Brain microvascular endothelial cell (primary cell): Measurements from ENCODE around the gene CLIP3.

Experiments
- DNase-seq: peaks from one replicate; pipeline ENCODE4 v3.0.0-alpha.2; 2020
- H3K27ac ChIP-seq: fragments of 250-450 bp; sonication (Bioruptor Pico); 2 replicates; pipeline ENCODE4 v1.5.1; 2020; ENCODE audit warnings: mild to moderate bottlenecking, moderate library complexity
- H3K27me3 ChIP-seq: fragments of 250-450 bp; sonication (Bioruptor Pico); replicated peaks from 2 replicates; pipeline ENCODE4 v1.5.1; 2020; ENCODE audit warnings: mild to moderate bottlenecking
- H3K36me3 ChIP-seq: fragments of 250-450 bp; sonication (Bioruptor Pico); replicated peaks from 2 replicates; pipeline ENCODE4 v1.5.1; 2020; ENCODE audit warnings: mild to moderate bottlenecking
- H3K4me3 ChIP-seq: 2 replicates; pipeline ENCODE4 v1.5.1; 2011; ENCODE audit warnings: low read depth, mild to moderate bottlenecking, control low read depth, low read length, moderate library complexity
- CTCF ChIP-seq: IDR thresholded peaks from 2 replicates; pipeline ENCODE4 v1.5.1; 2011; ENCODE audit warnings: low read depth, mild to moderate bottlenecking, moderate library complexity, low read length, control low read depth, inconsistent platforms; ENCODE audit errors: missing control alignments
- in situ Hi-C: cut with HindIII; loops from 2 replicates; pipeline ENCODE4 v1.10.0; 2017; ENCODE audit warnings: low sequenced_read_pairs, low pct_ligation_motif_present

Gene CLIP3

GRCh38 chr19:36026091-36026876 is 6.4 kb downstream of the CLIP3 start:
- Histone ChIP-seq H3K4me3 (no peak overlapping the region), H3K27me3 (no peaks in the 10 kb centered on the region), H3K27ac (no peak overlapping the region), H3K36me3 (peaks cover 9% of the 10 kb centered on the region)
- TF ChIP-seq CTCF: no peak
- in situ Hi-C loops: no loop called here
- no peak for DNase-seq

GRCh38 chr19:36025541-36025940 is 7.1 kb downstream of the CLIP3 start:
- H3K4me3 ChIP-seq: no peak overlapping the region
- TF ChIP-seq CTCF: no peak
- H3K27me3 ChIP-seq: no peaks in the 10 kb centered on the region
- in situ Hi-C loops: no loop called here
- H3K36me3 ChIP-seq: peaks cover 9% of the 10 kb centered on the region
- DNase-seq: no peak
- H3K27ac ChIP-seq: no peak overlapping the region

- Histone ChIP-seq H3K4me3 (no peak overlapping the region), H3K27me3 (no peaks in the 10 kb centered on the region), H3K36me3 (peaks cover 14% of the 10 kb centered on the region), H3K27ac (no peak overlapping the region)
- in situ Hi-C loops: no loop called here
- no peak for TF ChIP-seq CTCF
- DNase-seq: no peak
Observed at GRCh38 chr19:36023432-36023831, 9.2 kb downstream of the CLIP3 start.

GRCh38 chr19:36019061-36019670 is 13.5 kb downstream of the CLIP3 start:
- DNase-seq: no peak
- H3K36me3 ChIP-seq: peaks cover 24% of the 10 kb centered on the region

GRCh38 chr19:36014012-36014924 is 18.4 kb downstream of the CLIP3 start, which contains the start of gene ALKBH6:
TSS of gene ALKBH6 (minus strand) at chr19:36014213. CDS start at chr19:36013397, 816 bp downstream.
- H3K27ac ChIP-seq: peak within 1 kb of the TSS; percentile 56
- no peaks in the 10 kb centered on the region for H3K27me3 ChIP-seq
- peak within 1 kb of the TSS; percentile 85 for H3K4me3 ChIP-seq
- in situ Hi-C loops: no loop called here
- no peak for TF ChIP-seq CTCF
- DNase-seq: peak; percentile 99
- peaks cover 19% of the 10 kb centered on the region for H3K36me3 ChIP-seq

More at GRCh38 chr19:36019061-36019670, 13.5 kb downstream of the CLIP3 start:
- H3K27ac ChIP-seq: no peak overlapping the region
- H3K4me3 ChIP-seq: no peak overlapping the region
- H3K27me3 ChIP-seq: no peaks in the 10 kb centered on the region
- in situ Hi-C loops: no loop called here
- TF ChIP-seq CTCF: no peak
